GM19240 (cell line): Measurements from ENCODE around the gene SGSH.

Experiments used
- DNase-seq: peaks from one replicate; pipeline ENCODE4 v3.0.0; 2011; ENCODE audit warnings: low spot score; ENCODE audit not compliant: insufficient read length

SGSH gene

GRCh38 chr17:80185968-80186367 is 34.2 kb downstream of the SGSH start:
- DNase-seq = no peak

GRCh38 chr17:80184423-80184714 is 35.8 kb downstream of the SGSH start:
- DNase-seq = no peak

GRCh38 chr17:80183581-80184422 is 36.3 kb downstream of the SGSH start:
- no peak for DNase-seq

- no peak for DNase-seq
These were observed 37.3 kb downstream of the SGSH start for GRCh38 chr17:80182845-80183223.

- no peak for DNase-seq
These were observed 37.9 kb downstream of the SGSH start for GRCh38 chr17:80182118-80182844.

- DNase-seq = no peak
These were observed 38.7 kb downstream of the SGSH start for GRCh38 chr17:80181431-80181830.

- no peak for DNase-seq
These were observed 39.9 kb downstream of the SGSH start for GRCh38 chr17:80180192-80180591.

GRCh38 chr17:80177986-80178595 is 42.0 kb downstream of the SGSH start:
- no peak for DNase-seq

- no peak for DNase-seq
These were observed 43.4 kb downstream of the SGSH start for GRCh38 chr17:80176757-80177156.

- no peak for DNase-seq
These were observed 46.2 kb downstream of the SGSH start for GRCh38 chr17:80173916-80174315.

GRCh38 chr17:80173126-80173525 is 47.0 kb downstream of the SGSH start:
- no peak for DNase-seq

GRCh38 chr17:80171681-80172080 is 48.5 kb downstream of the SGSH start:
- no peak for DNase-seq

- DNase-seq = no peak
These were observed 50.2 kb downstream of the SGSH start, which contains the start of gene CARD14 for GRCh38 chr17:80169784-80170500. TSS of gene CARD14 (plus strand) at chr17:80170030. CDS start at chr17:80181439, 11,409 bp downstream.

- no peak for DNase-seq
These were observed 51.0 kb downstream of the SGSH start for GRCh38 chr17:80169107-80169506.

GRCh38 chr17:80168371-80168770 is 51.8 kb downstream of the SGSH start:
- no peak for DNase-seq

GRCh38 chr17:80166446-80166845 is 53.7 kb downstream of the SGSH start:
- DNase-seq = no peak

GRCh38 chr17:80164185-80164584 is 55.9 kb downstream of the SGSH start:
- DNase-seq = no peak

GRCh38 chr17:80163336-80163735 is 56.8 kb downstream of the SGSH start:
- DNase-seq = no peak

- DNase-seq = no peak
These were observed 59.6 kb downstream of the SGSH start for GRCh38 chr17:80160536-80160935.
